ENCODE results near the gene MEGF11. TPM values are rescaled to one million over a fixed set of nuclear protein-coding genes. Genes with fewer than 3 reads are reported as not detected.

Gene MEGF11
- total RNA-seq, 1 donor, result under 0.01 TPM

- H3K4me3 ChIP-seq (ENCODE audit: low read depth, low read length), result no peak overlapping the region
- TF ChIP-seq CTCF (IDR thresholded peaks at IDR 0.05; ENCODE audit: insufficient read depth, low read depth, low read length), result no peak
- DNase-seq (ENCODE audit: low read depth), result no peak
These were observed 297.2 kb downstream of the MEGF11 start for GRCh38 chr15:65956307-65956706.

GRCh38 chr15:65954289-65954741 is 299.2 kb downstream of the MEGF11 start:
- H3K4me3 ChIP-seq (ENCODE audit: low read depth, low read length), result no peak overlapping the region
- no peak for DNase-seq (ENCODE audit: low read depth)
- TF ChIP-seq CTCF (IDR thresholded peaks at IDR 0.05; ENCODE audit: insufficient read depth, low read depth, low read length), result no peak

GRCh38 chr15:65953622-65954021 is 299.9 kb downstream of the MEGF11 start:
- DNase-seq (ENCODE audit: low read depth), result no peak
- H3K4me3 ChIP-seq (ENCODE audit: low read depth, low read length), result no peak overlapping the region
- no peak for TF ChIP-seq CTCF (IDR thresholded peaks at IDR 0.05; ENCODE audit: insufficient read depth, low read depth, low read length)

- no peak for TF ChIP-seq CTCF (IDR thresholded peaks at IDR 0.05; ENCODE audit: insufficient read depth, low read depth, low read length)
- H3K4me3 ChIP-seq (ENCODE audit: low read depth, low read length), result no peak overlapping the region
- DNase-seq (ENCODE audit: low read depth), result peak; percentile 63
These were observed 301.0 kb downstream of the MEGF11 start for GRCh38 chr15:65952391-65953053.

- no peak for TF ChIP-seq CTCF (IDR thresholded peaks at IDR 0.05; ENCODE audit: insufficient read depth, low read depth, low read length)
- H3K4me3 ChIP-seq (ENCODE audit: low read depth, low read length), result no peak overlapping the region
- no peak for DNase-seq (ENCODE audit: low read depth)
These were observed 302.5 kb downstream of the MEGF11 start for GRCh38 chr15:65951007-65951406.

- no peak for DNase-seq (ENCODE audit: low read depth)
- H3K4me3 ChIP-seq (ENCODE audit: low read depth, low read length), result no peak overlapping the region
- TF ChIP-seq CTCF (IDR thresholded peaks at IDR 0.05; ENCODE audit: insufficient read depth, low read depth, low read length), result no peak
These were observed 304.1 kb downstream of the MEGF11 start for GRCh38 chr15:65949491-65949890.

- H3K4me3 ChIP-seq (ENCODE audit: low read depth, low read length), result no peak overlapping the region
- DNase-seq (ENCODE audit: low read depth), result no peak
- TF ChIP-seq CTCF (IDR thresholded peaks at IDR 0.05; ENCODE audit: insufficient read depth, low read depth, low read length), result no peak
These were observed 304.5 kb downstream of the MEGF11 start for GRCh38 chr15:65949011-65949410.

Measured in fibroblast of villous mesenchyme (primary cell).